ENCODE data around the gene TMCO6. TPM values are rescaled to one million over a fixed set of nuclear protein-coding genes. Genes with fewer than 3 reads are reported as not detected.
"Not testable (repeated sequence)": the region's sequence is repeated elsewhere in the genome, so short reads cannot be mapped to it uniquely, and the experiment has no call there.

Gene TMCO6
- total and polyA plus RNA-seq, 2 experiments from 2014 or later: 5.6 to 14.4 TPM

DNA sequence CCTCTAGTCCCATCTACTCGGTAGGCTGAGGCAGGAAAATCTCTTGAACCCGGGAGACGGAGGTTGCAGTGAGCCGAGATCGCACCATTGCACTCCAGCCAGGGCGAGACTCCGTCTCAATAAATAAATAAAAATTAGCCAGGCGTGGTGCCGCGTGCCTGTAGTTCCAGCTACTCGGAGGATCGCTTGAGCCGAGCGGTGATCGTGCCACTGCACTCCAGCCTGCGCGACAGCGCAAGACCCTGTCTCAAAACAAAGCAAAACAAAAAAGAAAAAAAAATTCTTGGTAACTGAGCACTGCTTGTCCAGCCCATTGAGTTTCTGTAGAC lies 24.7 kb downstream of the TMCO6 start:
- Histone ChIP-seq H3K9ac (peak overlapping the region; percentile 87), H2AFZ (peak overlapping the region; percentile 85), H3K4me3 (peak overlapping the region; percentile 79), H3K9me2 (ENCODE audit: insufficient read depth) (no peaks in the 10 kb centered on the region), H3K79me2 (ENCODE audit: insufficient read depth) (peaks cover 42% of the 10 kb centered on the region), H3K27ac (peak overlapping the region; percentile 92), H4K20me1 (ENCODE audit: insufficient read depth) (peaks cover 4% of the 10 kb centered on the region; the same call in 1 of the 2 replicates), H3K4me1 (ENCODE audit: insufficient read depth) (peaks cover 9% of the 10 kb centered on the region), H3K4me2 (ENCODE audit: unreplicated experiment) (peak overlapping the region; percentile 90), H3F3A (ENCODE audit: insufficient read depth) (peaks cover 36% of the 10 kb centered on the region), H3K36me3 (ENCODE audit: low read depth) (peaks cover 17% of the 10 kb centered on the region), H3K27me3 (replicated peaks; ENCODE audit: insufficient read depth) (no peaks in the 10 kb centered on the region), H3K9me3 (ENCODE audit: low read depth) (no peaks in the 10 kb centered on the region)
- WGBS, 2 experiments (ENCODE audit: low coverage in 1 of 2, low lambda C conversion rate in 2 of 2, missing lambda C conversion rate in 2 of 2): 3 to 4% methylated on average over 18 of the region's 18 CpGs
- TF ChIP-seq EZH2phosphoT487 (IDR thresholded peaks at IDR 0.05; ENCODE audit: insufficient read depth, low read depth) (no peak), EZH2 (IDR thresholded peaks at IDR 0.05; ENCODE audit: insufficient read depth, poor library complexity, severe bottlenecking) (no peak)
- no peak for DNase-seq
- in situ Hi-C loops (cut with MboI): no loop called here

DNA sequence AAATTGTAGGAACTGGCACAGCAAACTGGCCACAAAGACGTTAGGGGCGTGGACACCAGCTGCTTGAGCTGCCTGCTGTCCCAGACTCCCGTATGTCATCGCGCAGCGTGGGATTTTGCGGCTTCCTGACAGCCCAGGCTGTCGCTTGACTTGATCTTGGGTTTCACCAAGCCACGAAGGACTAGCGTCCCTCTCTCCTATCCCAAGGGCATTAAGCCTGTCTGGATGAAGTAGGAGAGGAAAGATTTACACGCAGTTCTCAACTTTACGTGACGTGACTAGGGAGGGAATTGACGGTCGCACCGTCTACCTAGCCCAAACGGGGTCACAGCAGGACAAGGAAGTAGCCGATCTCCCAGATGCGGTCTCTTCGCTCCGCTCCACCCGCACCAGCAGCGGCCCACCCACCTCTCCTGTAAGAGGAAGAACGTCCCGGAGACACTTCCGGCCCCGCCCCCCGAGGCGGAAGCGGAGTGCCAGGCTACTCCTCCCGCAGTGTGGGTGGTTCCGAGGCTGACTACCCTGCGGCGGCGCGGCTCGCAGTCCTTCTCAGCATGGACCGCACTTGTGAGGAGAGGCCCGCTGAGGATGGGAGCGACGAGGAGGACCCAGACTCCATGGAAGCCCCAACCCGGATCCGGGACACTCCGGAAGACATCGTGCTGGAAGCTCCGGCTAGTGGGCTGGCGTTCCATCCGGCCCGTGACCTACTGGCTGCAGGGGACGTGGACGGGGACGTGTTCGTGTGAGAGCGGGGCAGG lies 25.3 kb downstream of the TMCO6 start, which contains the start of gene WDR55:
Gene WDR55, plus strand, starts transcription at position 546 of the 761 bp plus-strand sequence. Its CDS starts 9 bp downstream, at position 555.
- Histone ChIP-seq H3K9me3 (ENCODE audit: low read depth) (no peaks in the 10 kb centered on the region), H3K79me2 (ENCODE audit: insufficient read depth) (peaks cover 45% of the 10 kb centered on the region), H3K4me3 (peak within 1 kb of the TSS; percentile 79), H2AFZ (peak within 1 kb of the TSS; percentile 85), H3K4me1 (ENCODE audit: insufficient read depth) (peaks cover 9% of the 10 kb centered on the region), H3K9ac (peak within 1 kb of the TSS; percentile 87), H3K27ac (peak within 1 kb of the TSS; percentile 92), H3F3A (ENCODE audit: insufficient read depth) (peaks cover 36% of the 10 kb centered on the region), H3K36me3 (ENCODE audit: low read depth) (peaks cover 17% of the 10 kb centered on the region), H3K9me2 (ENCODE audit: insufficient read depth) (no peaks in the 10 kb centered on the region), H3K27me3 (replicated peaks; ENCODE audit: insufficient read depth) (no peaks in the 10 kb centered on the region), H3K4me2 (ENCODE audit: unreplicated experiment) (peak within 1 kb of the TSS; percentile 90), H4K20me1 (ENCODE audit: insufficient read depth) (peaks cover 4% of the 10 kb centered on the region; the same call in 1 of the 2 replicates)
- TF ChIP-seq EZH2phosphoT487 (IDR thresholded peaks at IDR 0.05; ENCODE audit: insufficient read depth, low read depth): no peak
- TF ChIP-seq EZH2 (IDR thresholded peaks at IDR 0.05; ENCODE audit: insufficient read depth, poor library complexity, severe bottlenecking): no peak
- in situ Hi-C loops (cut with MboI): no loop called here
- WGBS, 2 experiments (ENCODE audit: low coverage in 1 of 2, low lambda C conversion rate in 2 of 2, missing lambda C conversion rate in 2 of 2): 0 to 1% methylated on average over 46 to 52 of the region's 54 CpGs
- peak; percentile 98 for DNase-seq

DNA sequence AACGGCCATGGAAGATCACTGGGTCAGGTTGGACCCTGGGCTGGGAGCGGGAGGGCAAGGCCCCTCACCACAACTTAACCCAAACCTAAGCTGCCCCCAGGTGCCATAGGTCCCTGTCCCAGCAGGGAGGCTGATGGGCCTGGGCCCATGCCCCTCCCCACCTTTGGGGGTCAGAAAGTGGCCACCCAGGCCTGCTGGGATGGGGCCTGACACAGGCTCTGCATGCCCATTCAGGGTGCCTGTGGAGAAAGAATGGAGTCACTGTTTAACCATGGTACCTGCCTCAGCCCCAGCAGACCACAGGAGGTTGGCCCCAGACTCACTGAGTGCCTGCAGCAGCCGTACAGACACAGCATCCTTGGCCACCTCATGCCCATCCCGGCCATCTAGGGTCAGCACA lies 31.8 kb downstream of the TMCO6 start:
- H3K9me3 ChIP-seq (ENCODE audit: low read depth); H2AFZ ChIP-seq; H3K27me3 ChIP-seq (replicated peaks; ENCODE audit: insufficient read depth); in situ Hi-C loops (cut with MboI); H3K4me1 ChIP-seq (ENCODE audit: insufficient read depth); H3K4me2 ChIP-seq (ENCODE audit: unreplicated experiment); H3K9me2 ChIP-seq (ENCODE audit: insufficient read depth); H3K27ac ChIP-seq; H3K4me3 ChIP-seq; H4K20me1 ChIP-seq (ENCODE audit: insufficient read depth); H3K9ac ChIP-seq; DNase-seq: not testable (repeated sequence)
- Histone ChIP-seq H3K36me3 (ENCODE audit: low read depth) (peaks cover 10% of the 10 kb centered on the region; the same call in 1 of the 2 replicates), H3K79me2 (ENCODE audit: insufficient read depth) (peaks cover 39% of the 10 kb centered on the region), H3F3A (ENCODE audit: insufficient read depth) (peaks cover 27% of the 10 kb centered on the region)
- WGBS, 2 experiments (ENCODE audit: low coverage in 1 of 2, low lambda C conversion rate in 2 of 2, missing lambda C conversion rate in 2 of 2): 74 to 85% methylated on average over 2 to 4 of the region's 4 CpGs

DNA sequence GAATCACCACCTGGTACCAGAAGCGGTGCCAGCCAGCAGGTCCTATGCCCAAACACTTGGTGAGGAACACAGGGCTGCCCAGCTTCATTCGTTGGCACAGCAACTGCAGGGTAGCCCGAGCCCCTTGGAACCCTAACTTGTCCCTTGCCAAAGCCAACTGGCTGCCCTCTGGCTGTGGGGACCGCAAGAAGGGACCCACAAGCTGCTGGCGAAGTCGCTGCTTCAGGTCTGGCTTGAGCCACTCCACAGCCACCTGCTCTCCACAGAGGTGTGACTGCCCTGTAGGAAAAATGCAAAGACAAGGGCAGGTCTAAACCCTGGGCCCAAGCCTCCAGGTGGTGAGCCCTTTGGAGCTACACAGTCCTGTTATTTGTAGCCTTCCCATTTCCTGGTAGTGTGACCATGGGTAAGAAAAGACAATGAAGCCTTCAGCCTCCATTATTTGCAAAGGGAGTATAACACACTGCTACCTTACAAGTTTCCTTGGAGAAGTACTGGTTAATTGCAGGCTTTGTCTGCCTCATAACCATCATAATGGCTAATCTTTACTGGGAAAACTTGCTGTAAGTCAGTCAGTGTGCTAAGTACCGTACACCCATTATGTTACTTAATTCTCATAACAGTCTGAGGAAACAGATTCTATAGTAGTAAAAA lies 32.3 kb downstream of the TMCO6 start:
- H3K9me2 ChIP-seq (ENCODE audit: insufficient read depth): no peaks in the 10 kb centered on the region
- DNase-seq: no peak
- no peak overlapping the region for H3K4me2 ChIP-seq (ENCODE audit: unreplicated experiment)
- H3K27ac ChIP-seq: no peak overlapping the region
- in situ Hi-C loops (cut with MboI): no loop called here
- H3K9me3 ChIP-seq (ENCODE audit: low read depth): no peaks in the 10 kb centered on the region
- peaks cover 27% of the 10 kb centered on the region for H3F3A ChIP-seq (ENCODE audit: insufficient read depth)
- H3K4me3 ChIP-seq: no peak overlapping the region
- 98 to 99% methylated on average over 7 of the region's 7 CpGs for whole genome bisulfite sequencing, 2 experiments (ENCODE audit: low coverage in 1 of 2, low lambda C conversion rate in 2 of 2, missing lambda C conversion rate in 2 of 2)
- no peaks in the 10 kb centered on the region for H3K27me3 ChIP-seq (replicated peaks; ENCODE audit: insufficient read depth)
- no peak overlapping the region for H3K9ac ChIP-seq
- no peak for TF ChIP-seq EZH2phosphoT487 (IDR thresholded peaks at IDR 0.05; ENCODE audit: insufficient read depth, low read depth)
- TF ChIP-seq EZH2 (IDR thresholded peaks at IDR 0.05; ENCODE audit: insufficient read depth, poor library complexity, severe bottlenecking): no peak
- H3K79me2 ChIP-seq (ENCODE audit: insufficient read depth): peaks cover 33% of the 10 kb centered on the region
- H4K20me1 ChIP-seq (ENCODE audit: insufficient read depth): peaks cover 2% of the 10 kb centered on the region; the same call in 1 of the 2 replicates
- H3K4me1 ChIP-seq (ENCODE audit: insufficient read depth): peaks cover 1% of the 10 kb centered on the region
- H3K36me3 ChIP-seq (ENCODE audit: low read depth): peaks cover 10% of the 10 kb centered on the region; the same call in 1 of the 2 replicates
- H2AFZ ChIP-seq: no peak overlapping the region

All from GM23248 (cell line).